Body of pancreas (tissue), 4 donors: ENCODE data around the gene PANK1.

Experiments used
- POLR2A ChIP-seq, 3 donors: fragments of 450-650 bp; IDR thresholded peaks; one replicate each; pipeline ENCODE4 v1.6.1; 2016; ENCODE audit warnings: antibody characterized with exemption in 3 of 3, mild to moderate bottlenecking in 2 of 3
- TF ChIP-seq, protein P1 (sequence below), 7 experiments: fragments of 450-650 bp in 4 of 7; fragments of 200-600 bp in 3 of 7; sonication (generic) in 3 of 7; IDR thresholded peaks; one replicate each; pipeline ENCODE4 v1.5.1; 2016 to 2019; ENCODE audit warnings: antibody characterized with exemption in 7 of 7

DNA sequence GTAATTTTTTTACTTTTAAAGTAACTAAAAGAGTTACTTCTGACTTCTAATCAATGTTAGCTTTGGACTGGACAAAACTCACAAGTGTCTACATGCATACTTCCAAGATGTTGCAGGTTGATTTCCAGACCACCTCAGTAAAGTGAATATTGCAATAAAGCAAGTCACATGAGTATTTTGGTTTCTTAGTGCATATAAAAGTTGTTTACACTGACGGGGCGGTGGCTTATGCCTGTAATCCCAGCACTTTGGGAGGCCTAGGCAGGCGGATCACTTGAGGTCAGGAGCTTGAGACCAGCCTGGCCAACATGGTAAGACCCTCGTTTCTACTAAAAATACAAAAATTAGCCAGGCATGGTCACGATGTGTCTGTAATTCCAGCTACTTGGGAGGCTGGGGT, 40.8 kb downstream of the PANK1 start:
- TF ChIP-seq, protein P1, sequence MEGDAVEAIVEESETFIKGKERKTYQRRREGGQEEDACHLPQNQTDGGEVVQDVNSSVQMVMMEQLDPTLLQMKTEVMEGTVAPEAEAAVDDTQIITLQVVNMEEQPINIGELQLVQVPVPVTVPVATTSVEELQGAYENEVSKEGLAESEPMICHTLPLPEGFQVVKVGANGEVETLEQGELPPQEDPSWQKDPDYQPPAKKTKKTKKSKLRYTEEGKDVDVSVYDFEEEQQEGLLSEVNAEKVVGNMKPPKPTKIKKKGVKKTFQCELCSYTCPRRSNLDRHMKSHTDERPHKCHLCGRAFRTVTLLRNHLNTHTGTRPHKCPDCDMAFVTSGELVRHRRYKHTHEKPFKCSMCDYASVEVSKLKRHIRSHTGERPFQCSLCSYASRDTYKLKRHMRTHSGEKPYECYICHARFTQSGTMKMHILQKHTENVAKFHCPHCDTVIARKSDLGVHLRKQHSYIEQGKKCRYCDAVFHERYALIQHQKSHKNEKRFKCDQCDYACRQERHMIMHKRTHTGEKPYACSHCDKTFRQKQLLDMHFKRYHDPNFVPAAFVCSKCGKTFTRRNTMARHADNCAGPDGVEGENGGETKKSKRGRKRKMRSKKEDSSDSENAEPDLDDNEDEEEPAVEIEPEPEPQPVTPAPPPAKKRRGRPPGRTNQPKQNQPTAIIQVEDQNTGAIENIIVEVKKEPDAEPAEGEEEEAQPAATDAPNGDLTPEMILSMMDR (IDR thresholded peaks at IDR 0.05), result no peak
- no peak for TF ChIP-seq POLR2A (IDR thresholded peaks at IDR 0.05)
